Erythroblast (primary cell): Measurements from ENCODE around the gene GPX8.
A peak's percentile ranks its signal among the peaks of the same experiment; 100 is the strongest.

ENCODE experiments used
- DNase-seq, 2 experiments: peaks; one replicate each; lab custom pipeline; 2025; lab: John Stamatoyannopoulos, UW
- GATA1 ChIP-seq: IDR thresholded peaks from 2 replicates; pipeline ENCODE4 v1.6.1; 2011; ENCODE audit warnings: low read depth, mild to moderate bottlenecking, control low read depth, low read length, moderate library complexity
- POLR2A ChIP-seq: IDR thresholded peaks from 2 replicates; pipeline ENCODE4 v1.6.1; 2011; ENCODE audit warnings: mild to moderate bottlenecking, low read length

Gene GPX8

GRCh38 chr5:55187370-55187769 lies 27.4 kb downstream of the GPX8 start:
- TF ChIP-seq GATA1: no peak
- TF ChIP-seq POLR2A: no peak
- DNase-seq: peak; percentile 6 to 12

DNA sequence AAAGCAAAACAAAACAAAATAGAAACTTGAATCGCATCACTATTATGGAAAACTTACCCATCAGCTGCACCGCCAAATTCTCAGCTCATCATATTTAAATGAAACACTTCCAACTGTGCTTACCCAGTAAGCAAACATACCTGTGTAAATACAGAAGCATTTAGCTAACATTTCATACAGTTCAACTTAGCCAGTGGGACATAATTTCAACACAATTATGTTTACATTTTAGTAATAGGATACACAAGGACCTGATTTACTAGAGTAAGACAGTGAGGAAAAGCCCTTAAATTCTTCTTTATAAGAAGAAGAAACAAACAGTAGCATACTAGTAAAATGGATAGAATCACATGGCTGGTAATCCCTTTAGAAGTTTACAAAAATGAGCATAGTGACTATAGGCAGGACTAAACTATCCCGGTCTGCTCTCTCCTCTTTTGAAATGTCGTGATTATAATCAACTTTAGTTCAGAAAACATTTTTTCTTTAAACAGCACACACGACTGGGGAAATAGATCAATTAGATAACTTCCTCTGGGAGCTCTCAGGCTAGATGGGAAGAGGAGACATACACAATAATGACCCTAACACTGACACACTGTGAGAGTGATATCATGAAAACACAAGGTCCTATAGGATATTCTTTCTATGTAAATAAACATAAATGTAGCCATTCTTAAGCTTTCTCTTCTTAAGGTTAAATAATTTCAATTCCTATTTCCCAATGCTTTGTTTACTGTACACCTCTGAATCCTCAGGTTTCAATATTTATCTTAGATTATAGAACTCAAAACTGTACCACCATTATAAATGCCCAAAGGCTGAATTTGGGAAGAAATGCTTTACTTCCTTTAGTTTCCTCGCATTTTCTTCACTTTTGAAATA lies 28.9 kb downstream of the GPX8 start:
- TF ChIP-seq POLR2A (no peak), GATA1 (no peak)
- DNase-seq: no peak

GRCh38 chr5:55191165-55191564 lies 31.2 kb downstream of the GPX8 start:
- no peak for DNase-seq
- TF ChIP-seq GATA1 (no peak), POLR2A (no peak)

DNA sequence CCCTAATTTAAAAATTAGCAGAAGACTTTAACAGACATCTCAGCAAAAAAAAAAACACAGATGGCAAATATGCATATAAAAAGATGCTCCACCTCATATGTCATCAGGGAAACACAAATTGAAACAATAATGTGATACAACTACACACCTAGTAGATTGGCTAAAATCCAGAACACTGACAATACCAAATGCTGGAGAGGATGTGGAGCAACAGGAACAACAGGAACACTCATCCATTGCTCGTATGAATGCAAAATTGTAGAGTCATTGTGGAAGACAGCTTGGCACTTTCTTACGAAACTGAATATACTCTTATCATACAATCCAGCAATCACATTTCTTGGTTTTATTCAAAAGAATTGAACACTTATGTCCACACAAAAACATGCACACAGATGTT lies 45.0 kb downstream of the GPX8 start:
- no peak for TF ChIP-seq GATA1
- no peak for TF ChIP-seq POLR2A
- no peak for DNase-seq

DNA sequence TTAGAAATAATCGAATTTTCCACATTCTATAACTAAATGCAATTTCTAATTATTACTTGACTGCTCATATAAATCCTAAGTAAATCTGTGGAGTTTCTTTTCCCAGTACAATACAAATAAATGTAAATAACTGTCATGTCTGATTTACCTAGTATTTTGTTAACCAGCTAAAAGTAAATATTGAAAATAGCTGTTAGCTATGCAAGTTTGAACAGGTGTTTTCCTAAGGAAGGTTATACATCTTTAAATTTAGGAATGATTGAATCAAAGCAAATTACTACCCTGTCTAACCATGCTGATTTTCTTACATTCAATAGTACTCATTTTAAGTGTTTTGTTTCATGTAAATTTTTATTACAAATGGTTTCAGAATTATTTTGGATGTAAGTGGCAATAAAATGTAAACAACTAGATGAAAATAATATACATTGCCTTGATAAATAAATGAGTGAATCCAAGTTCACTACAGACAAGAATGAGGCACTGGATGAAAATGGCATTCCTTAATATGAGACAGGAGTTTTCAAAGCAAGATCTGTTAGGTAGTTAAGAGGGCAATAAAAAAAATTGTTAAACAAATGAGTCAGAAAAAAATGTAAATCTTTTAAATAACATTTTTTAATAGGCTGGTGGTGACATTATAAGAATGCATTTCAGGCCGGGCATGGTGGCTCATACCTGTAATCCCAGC lies 51.4 kb downstream of the GPX8 start:
- no peak for TF ChIP-seq GATA1
- no peak for TF ChIP-seq POLR2A
- DNase-seq: no peak
